Tibial nerve (tissue), 4 donors: ENCODE results near the gene ACOXL. TPM values are rescaled to one million over a fixed set of nuclear protein-coding genes. Genes with fewer than 3 reads are reported as not detected.

ENCODE experiments used
- DNase-seq, 2 donors: peaks; one replicate each; pipeline ENCODE4 v3.0.0-alpha.2; 2019; ENCODE audit warnings: low spot score in 2 of 2
- H3K27ac ChIP-seq, 4 donors: fragments of 200-600 bp; sonication (generic) in 3 of 4; one replicate each; pipeline ENCODE4 v1.5.1; 2017 to 2019; ENCODE audit warnings: mild to moderate bottlenecking in 1 of 4
- H3K27me3 ChIP-seq, 2 donors: fragments of 200-600 bp; sonication (generic) in 1 of 2; one replicate each; pipeline versions ENCODE4 v1.5.1 to v1.6.0; 2017 to 2019
- H3K36me3 ChIP-seq, 3 donors: fragments of 200-600 bp; sonication (generic); one replicate each; pipeline ENCODE4 v1.5.1; 2018 to 2019
- H3K4me1 ChIP-seq, 4 donors: fragments of 200-600 bp; sonication (generic) in 3 of 4; one replicate each; pipeline ENCODE4 v1.5.1; 2017 to 2019
- H3K4me3 ChIP-seq, 4 donors: fragments of 200-600 bp; sonication (generic) in 3 of 4; one replicate each; pipeline ENCODE4 v1.5.1; 2017 to 2019; ENCODE audit warnings: mild to moderate bottlenecking in 1 of 4, moderate library complexity in 1 of 4
- H3K9me3 ChIP-seq, 4 donors: fragments of 200-600 bp; sonication (generic) in 3 of 4; one replicate each; pipeline ENCODE4 v1.5.1; 2017 to 2019
- EP300 ChIP-seq, 2 donors: sonication (generic); formaldehyde crosslinking; IDR thresholded peaks; one replicate each; pipeline ENCODE4 v1.6.1; 2017; ENCODE audit warnings: antibody characterized with exemption in 2 of 2, mild to moderate bottlenecking in 1 of 2
- POLR2A ChIP-seq, 2 donors: fragments of 450-650 bp; IDR thresholded peaks; one replicate each; pipeline ENCODE4 v1.6.1; 2017; ENCODE audit warnings: antibody characterized with exemption in 2 of 2, mild to moderate bottlenecking in 2 of 2, moderate library complexity in 2 of 2
- WGBS, 2 donors: methylation state at CpG; one replicate each; pipeline ENCODE4 v1.1.5; 2018; 5-methylcytosine and 5-hydroxymethylcytosine counted together
- total RNA-seq, 4 donors: library from RNA; depleted of rRNA; stranded (reverse); fragments of >200 nt; gene quantifications; one replicate each; pipeline ENCODE4 v1.1.0, GENCODE V29; 2016
- TF ChIP-seq, protein P1 (sequence below), 5 experiments: fragments of 200-600 bp in 3 of 5; fragments of 450-650 bp in 2 of 5; sonication (generic) in 3 of 5; IDR thresholded peaks; one replicate each; pipeline ENCODE4 v1.5.1; 2016 to 2019; ENCODE audit warnings: antibody characterized with exemption in 5 of 5, mild to moderate bottlenecking in 3 of 5, moderate library complexity in 2 of 5

The ACOXL gene
- total RNA-seq, 4 donors from 2014 or later = 0.30 TPM; not detected in 3

DNA sequence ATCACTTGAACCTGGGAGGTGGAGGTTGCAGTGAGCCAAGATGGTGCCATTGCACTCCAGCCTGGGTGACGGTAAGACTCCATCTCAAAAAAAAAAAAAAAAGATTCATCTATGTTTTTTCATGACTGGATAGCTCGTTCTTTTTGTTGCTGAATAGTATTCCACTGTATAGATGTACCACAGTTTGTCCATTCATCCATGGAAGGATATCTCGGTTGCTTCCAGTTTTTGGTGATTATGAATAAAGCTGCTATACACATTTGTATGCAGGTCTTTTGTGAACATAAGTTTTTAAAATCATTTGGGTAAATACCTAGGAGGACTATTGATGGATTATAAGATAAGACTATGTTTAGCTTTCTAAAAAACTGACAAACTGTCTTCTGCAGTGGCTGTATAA, 90.8 kb downstream of the ACOXL start:
- TF ChIP-seq, protein P1, sequence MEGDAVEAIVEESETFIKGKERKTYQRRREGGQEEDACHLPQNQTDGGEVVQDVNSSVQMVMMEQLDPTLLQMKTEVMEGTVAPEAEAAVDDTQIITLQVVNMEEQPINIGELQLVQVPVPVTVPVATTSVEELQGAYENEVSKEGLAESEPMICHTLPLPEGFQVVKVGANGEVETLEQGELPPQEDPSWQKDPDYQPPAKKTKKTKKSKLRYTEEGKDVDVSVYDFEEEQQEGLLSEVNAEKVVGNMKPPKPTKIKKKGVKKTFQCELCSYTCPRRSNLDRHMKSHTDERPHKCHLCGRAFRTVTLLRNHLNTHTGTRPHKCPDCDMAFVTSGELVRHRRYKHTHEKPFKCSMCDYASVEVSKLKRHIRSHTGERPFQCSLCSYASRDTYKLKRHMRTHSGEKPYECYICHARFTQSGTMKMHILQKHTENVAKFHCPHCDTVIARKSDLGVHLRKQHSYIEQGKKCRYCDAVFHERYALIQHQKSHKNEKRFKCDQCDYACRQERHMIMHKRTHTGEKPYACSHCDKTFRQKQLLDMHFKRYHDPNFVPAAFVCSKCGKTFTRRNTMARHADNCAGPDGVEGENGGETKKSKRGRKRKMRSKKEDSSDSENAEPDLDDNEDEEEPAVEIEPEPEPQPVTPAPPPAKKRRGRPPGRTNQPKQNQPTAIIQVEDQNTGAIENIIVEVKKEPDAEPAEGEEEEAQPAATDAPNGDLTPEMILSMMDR (IDR thresholded peaks at IDR 0.05) = no peak
- TF ChIP-seq POLR2A (IDR thresholded peaks at IDR 0.05) = no peak
- no peak for TF ChIP-seq EP300 (IDR thresholded peaks at IDR 0.05)
- Histone ChIP-seq H3K27me3 (no peaks in the 10 kb centered on the region), H3K36me3 (no peaks in the 10 kb centered on the region), H3K27ac (no peak overlapping the region), H3K4me1 (no peaks in the 10 kb centered on the region), H3K4me3 (no peak overlapping the region), H3K9me3 (peaks cover 0 to 36% (median 8%) of the 10 kb centered on the region in 4 donors)
- 93 to 94% methylated on average over 3 of the region's 3 CpGs for WGBS, 2 donors
- no peak for DNase-seq

GRCh38 chr2:110827511-110827910, 95.1 kb downstream of the ACOXL start:
- no peaks in the 10 kb centered on the region for H3K27me3 ChIP-seq
- no peak overlapping the region for H3K27ac ChIP-seq
- H3K4me3 ChIP-seq = no peak overlapping the region
- no peak for DNase-seq
- H3K4me1 ChIP-seq = no peaks in the 10 kb centered on the region
- peaks cover 0 to 32% (median 8%) of the 10 kb centered on the region in 4 donors for H3K9me3 ChIP-seq
- no peak for TF ChIP-seq POLR2A (IDR thresholded peaks at IDR 0.05)
- no peak for TF ChIP-seq EP300 (IDR thresholded peaks at IDR 0.05)
- TF ChIP-seq, protein P1 (IDR thresholded peaks at IDR 0.05) = no peak
- H3K36me3 ChIP-seq = no peaks in the 10 kb centered on the region

GRCh38 chr2:110828330-110828729, 96.0 kb downstream of the ACOXL start:
- Histone ChIP-seq H3K4me1 (no peaks in the 10 kb centered on the region), H3K36me3 (no peaks in the 10 kb centered on the region)

DNA sequence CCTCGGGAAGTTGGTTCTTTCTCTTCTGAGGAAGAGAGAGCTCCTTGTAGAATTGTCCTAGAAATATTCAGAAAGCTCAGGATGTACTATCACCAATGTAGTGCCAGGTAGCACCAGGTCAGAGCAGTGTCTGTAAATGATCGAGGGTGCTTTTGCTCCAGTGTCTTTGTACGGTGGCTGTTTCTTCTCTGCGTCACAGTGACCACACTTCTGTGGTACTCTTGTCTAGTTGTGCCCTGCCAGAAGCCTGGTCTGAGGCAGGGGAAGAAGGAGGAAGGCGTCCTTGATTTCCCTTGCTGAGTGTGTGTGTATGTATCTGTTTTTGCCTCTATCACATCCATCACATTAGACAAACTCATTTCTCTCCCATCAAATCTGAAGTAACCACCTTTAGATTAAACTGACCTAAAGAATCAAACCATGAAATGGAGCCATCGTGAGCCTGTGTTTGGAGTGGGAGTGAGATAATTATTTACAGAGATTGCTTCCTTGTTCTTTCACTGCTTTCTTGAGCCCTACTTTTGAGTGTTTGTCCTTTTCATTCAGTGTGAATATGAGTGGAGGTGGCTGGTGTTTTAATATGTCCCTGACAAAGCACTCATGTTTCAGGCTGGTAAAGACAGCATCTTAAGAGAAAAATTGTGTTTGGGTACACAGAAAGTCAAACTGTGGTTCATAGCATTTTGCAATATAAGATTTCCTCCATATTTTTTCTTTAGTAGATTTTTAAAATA, 97.2 kb downstream of the ACOXL start:
- TF ChIP-seq POLR2A (IDR thresholded peaks at IDR 0.05) (no peak), EP300 (IDR thresholded peaks at IDR 0.05) (no peak)
- TF ChIP-seq, protein P1 (IDR thresholded peaks at IDR 0.05) = no peak
- DNase-seq = no peak
- H3K27ac ChIP-seq = no peak overlapping the region
- H3K9me3 ChIP-seq = peaks cover 0 to 13% (median 2%) of the 10 kb centered on the region in 4 donors
- H3K4me1 ChIP-seq = no peaks in the 10 kb centered on the region
- H3K4me3 ChIP-seq = no peak overlapping the region
- WGBS, 2 donors = 87% methylated on average over 6 of the region's 6 CpGs
- H3K36me3 ChIP-seq = no peaks in the 10 kb centered on the region
- H3K27me3 ChIP-seq = no peaks in the 10 kb centered on the region

More at GRCh38 chr2:110828330-110828729, 96.0 kb downstream of the ACOXL start:
- TF ChIP-seq, protein P1 (IDR thresholded peaks at IDR 0.05) = no peak
- no peak for TF ChIP-seq POLR2A (IDR thresholded peaks at IDR 0.05)
- no peak for TF ChIP-seq EP300 (IDR thresholded peaks at IDR 0.05)
- H3K27ac ChIP-seq = no peak overlapping the region
- H3K27me3 ChIP-seq = no peaks in the 10 kb centered on the region
- DNase-seq = no peak
- peaks cover 0 to 25% (median 8%) of the 10 kb centered on the region in 4 donors for H3K9me3 ChIP-seq
- 76 to 79% methylated on average over 6 of the region's 6 CpGs for WGBS, 2 donors
- no peak overlapping the region for H3K4me3 ChIP-seq

- Histone ChIP-seq H3K27ac (no peak overlapping the region), H3K4me3 (no peak overlapping the region), H3K9me3 (no peaks in the 10 kb centered on the region), H3K27me3 (no peaks in the 10 kb centered on the region), H3K36me3 (no peaks in the 10 kb centered on the region), H3K4me1 (peaks cover 0 to 3% (median 0%) of the 10 kb centered on the region in 4 donors)
- 92 to 94% methylated on average over 1 of the region's 1 CpG for WGBS, 2 donors
- TF ChIP-seq, protein P1 (IDR thresholded peaks at IDR 0.05) = no peak
- TF ChIP-seq EP300 (IDR thresholded peaks at IDR 0.05) (no peak), POLR2A (IDR thresholded peaks at IDR 0.05) (no peak)
- no peak for DNase-seq
These were observed 100.4 kb downstream of the ACOXL start for GRCh38 chr2:110832740-110833139.
